ENCODE measurements around the gene DENND1A.

- TF ChIP-seq HNF4G (IDR thresholded peaks at IDR 0.05) (no peak), YY1 (IDR thresholded peaks at IDR 0.05) (no peak), ZBTB33 (IDR thresholded peaks at IDR 0.05) (no peak), TAF1 (conservative IDR thresholded peaks at IDR 0.05) (no peak), ATF3 (IDR thresholded peaks at IDR 0.05) (no peak), GABPA (IDR thresholded peaks at IDR 0.05 in 1 of 2, conservative IDR thresholded peaks at IDR 0.05 in 1 of 2) (no peak), RAD21 (IDR thresholded peaks at IDR 0.05) (no peak), JUND (IDR thresholded peaks at IDR 0.05) (no peak), HNF4A (conservative IDR thresholded peaks at IDR 0.05) (no peak), RXRA (IDR thresholded peaks at IDR 0.05) (no peak), FOXA1 (IDR thresholded peaks at IDR 0.05) (no peak)
- TF ChIP-seq, protein P1, sequence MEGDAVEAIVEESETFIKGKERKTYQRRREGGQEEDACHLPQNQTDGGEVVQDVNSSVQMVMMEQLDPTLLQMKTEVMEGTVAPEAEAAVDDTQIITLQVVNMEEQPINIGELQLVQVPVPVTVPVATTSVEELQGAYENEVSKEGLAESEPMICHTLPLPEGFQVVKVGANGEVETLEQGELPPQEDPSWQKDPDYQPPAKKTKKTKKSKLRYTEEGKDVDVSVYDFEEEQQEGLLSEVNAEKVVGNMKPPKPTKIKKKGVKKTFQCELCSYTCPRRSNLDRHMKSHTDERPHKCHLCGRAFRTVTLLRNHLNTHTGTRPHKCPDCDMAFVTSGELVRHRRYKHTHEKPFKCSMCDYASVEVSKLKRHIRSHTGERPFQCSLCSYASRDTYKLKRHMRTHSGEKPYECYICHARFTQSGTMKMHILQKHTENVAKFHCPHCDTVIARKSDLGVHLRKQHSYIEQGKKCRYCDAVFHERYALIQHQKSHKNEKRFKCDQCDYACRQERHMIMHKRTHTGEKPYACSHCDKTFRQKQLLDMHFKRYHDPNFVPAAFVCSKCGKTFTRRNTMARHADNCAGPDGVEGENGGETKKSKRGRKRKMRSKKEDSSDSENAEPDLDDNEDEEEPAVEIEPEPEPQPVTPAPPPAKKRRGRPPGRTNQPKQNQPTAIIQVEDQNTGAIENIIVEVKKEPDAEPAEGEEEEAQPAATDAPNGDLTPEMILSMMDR (IDR thresholded peaks at IDR 0.05; ENCODE audit: low read depth, low read length, missing input control) = no peak
These were observed 113.0 kb downstream of the DENND1A start for GRCh38 chr9:123816817-123817472.
